Stimulated activated CD8-positive, alpha-beta memory T cell treated with anti-CD3 and anti-CD28 coated beads, Interleukin-4, amount 100 ng/mL, for 4 hours (primary cell): ENCODE measurements around the gene RGPD8.

Experiments used
- DNase-seq, 2 donors: peaks; one replicate each; pipeline ENCODE4 v3.0.0-alpha.2; 2020; ENCODE audit warnings: low read depth in 2 of 2, low spot score in 1 of 2

RGPD8 gene

GRCh38 chr2:112335600-112335999 is 97.8 kb downstream of the RGPD8 start:
- DNase-seq, result no peak

GRCh38 chr2:112332123-112332696 is 101.2 kb downstream of the RGPD8 start:
- DNase-seq, result no peak

GRCh38 chr2:112322919-112323318 is 110.5 kb downstream of the RGPD8 start:
- DNase-seq, result no peak

- DNase-seq, result no peak
Measured at GRCh38 chr2:112321375-112322320, 111.8 kb downstream of the RGPD8 start.
